Ascending aorta (tissue), 2 donors: Measurements from ENCODE around the gene C2orf78. TPM values are rescaled to one million over a fixed set of nuclear protein-coding genes. Genes with fewer than 3 reads are reported as not detected.

Source experiments
- DNase-seq, 2 donors: peaks; one replicate each; pipeline ENCODE4 v3.0.0-alpha.2; 2019; ENCODE audit warnings: low spot score in 2 of 2
- H3K27ac ChIP-seq, 2 donors: fragments of 200-600 bp; sonication (generic); one replicate each; pipeline ENCODE4 v1.5.1; 2016 to 2017; ENCODE audit warnings: mild to moderate bottlenecking in 1 of 2
- H3K27me3 ChIP-seq: fragments of 200-600 bp; sonication (generic); one replicate; pipeline ENCODE4 v1.5.1; 2017
- H3K36me3 ChIP-seq, 2 donors: fragments of 200-600 bp; sonication (generic); one replicate each; pipeline ENCODE4 v1.5.1; 2016
- H3K4me1 ChIP-seq, 2 donors: fragments of 200-600 bp; sonication (generic); one replicate each; pipeline ENCODE4 v1.5.1; 2016 to 2017; ENCODE audit warnings: mild to moderate bottlenecking in 1 of 2
- H3K4me3 ChIP-seq, 2 donors: fragments of 200-600 bp; sonication (generic); one replicate each; pipeline ENCODE4 v1.5.1; 2016 to 2017; ENCODE audit warnings: mild to moderate bottlenecking in 1 of 2
- H3K9me3 ChIP-seq, 2 donors: fragments of 200-600 bp; sonication (generic); one replicate each; pipeline ENCODE4 v1.5.1; 2016
- CTCF ChIP-seq, 3 experiments: fragments of 200-600 bp in 2 of 3; fragments of 450-650 bp in 1 of 3; sonication (generic) in 2 of 3; IDR thresholded peaks; one replicate each; pipeline ENCODE4 v1.5.1; 2016 to 2019; ENCODE audit warnings: antibody characterized with exemption in 3 of 3, mild to moderate bottlenecking in 1 of 3, moderate library complexity in 1 of 3
- intact Hi-C: fragments of 100-400 bp; cut with DNase I; formaldehyde crosslinking; loops from one replicate; pipeline ENCODE4 v1.15.1; 2023
- total RNA-seq: library from RNA; depleted of rRNA; stranded (reverse); fragments of >200 nt; gene quantifications from one replicate; pipeline ENCODE4 v1.1.0, GENCODE V29; 2016

Gene C2orf78
- total RNA-seq, 1 donor from 2014 or later, result not detected

- DNase-seq, result no peak
- no peak overlapping the region for H3K4me3 ChIP-seq
- intact Hi-C loops, result no loop called here
- no peak overlapping the region for H3K27ac ChIP-seq
- H3K36me3 ChIP-seq, result peaks cover 43 to 74% of the 10 kb centered on the region in 2 donors
- no peak for TF ChIP-seq CTCF (IDR thresholded peaks at IDR 0.05)
- no peaks in the 10 kb centered on the region for H3K27me3 ChIP-seq
- no peaks in the 10 kb centered on the region for H3K9me3 ChIP-seq
- peaks cover 0 to 8% of the 10 kb centered on the region in 2 donors for H3K4me1 ChIP-seq
These were observed 21.4 kb upstream of the C2orf78 start for GRCh38 chr2:73762571-73762970.

GRCh38 chr2:73764945-73765344, 19.0 kb upstream of the C2orf78 start:
- Histone ChIP-seq H3K27me3 (no peaks in the 10 kb centered on the region), H3K9me3 (no peaks in the 10 kb centered on the region), H3K4me3 (no peak overlapping the region), H3K4me1 (no peaks in the 10 kb centered on the region), H3K27ac (no peak overlapping the region), H3K36me3 (peaks cover 57 to 92% of the 10 kb centered on the region in 2 donors)
- TF ChIP-seq CTCF (IDR thresholded peaks at IDR 0.05), result no peak
- no peak for DNase-seq
- intact Hi-C loops, result no loop called here

DNA sequence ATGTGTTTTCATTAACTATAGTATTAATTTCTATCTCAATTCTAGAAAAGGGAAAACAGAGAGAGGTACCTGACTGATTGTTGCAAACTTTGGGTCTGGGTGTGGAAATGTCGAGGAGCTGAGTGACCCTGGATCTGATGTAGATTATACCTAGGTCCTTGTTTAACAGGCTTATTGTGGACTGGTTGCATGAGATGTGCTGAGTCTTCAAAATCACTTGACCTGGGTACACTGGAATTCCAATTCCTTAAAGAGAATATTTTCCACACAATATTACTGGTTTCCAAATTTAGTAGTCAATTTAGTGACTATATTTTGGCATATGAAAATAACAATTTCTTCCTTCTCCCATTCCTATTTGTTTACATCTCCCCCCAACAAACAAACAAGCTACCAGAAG, 17.6 kb upstream of the C2orf78 start:
- no peaks in the 10 kb centered on the region for H3K9me3 ChIP-seq
- no peak for TF ChIP-seq CTCF (IDR thresholded peaks at IDR 0.05)
- H3K36me3 ChIP-seq, result peaks cover 52 to 86% of the 10 kb centered on the region in 2 donors
- no peak overlapping the region for H3K27ac ChIP-seq
- H3K4me3 ChIP-seq, result no peak overlapping the region
- intact Hi-C loops, result no loop called here
- no peaks in the 10 kb centered on the region for H3K4me1 ChIP-seq
- no peaks in the 10 kb centered on the region for H3K27me3 ChIP-seq
- DNase-seq, result no peak

DNA sequence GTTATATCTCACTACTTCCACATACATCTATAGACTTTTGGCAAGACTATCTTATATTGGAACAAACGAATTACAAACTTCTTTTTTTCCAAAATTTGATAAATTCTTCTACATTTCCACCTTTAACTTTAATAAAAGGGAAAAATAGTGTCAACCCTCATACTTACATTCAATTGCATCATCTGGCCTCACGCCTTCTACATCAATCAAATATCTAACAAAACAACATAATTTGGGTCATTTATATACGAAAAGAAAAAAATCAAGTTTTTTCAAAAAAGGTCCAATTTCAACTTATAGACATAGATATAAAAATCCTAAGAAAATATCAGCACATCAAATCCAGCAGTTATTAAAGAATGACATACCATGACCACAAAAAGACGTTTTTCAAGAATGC, 17.0 kb upstream of the C2orf78 start:
- Histone ChIP-seq H3K27me3 (no peaks in the 10 kb centered on the region), H3K36me3 (peaks cover 50 to 83% of the 10 kb centered on the region in 2 donors), H3K27ac (no peak overlapping the region), H3K4me3 (no peak overlapping the region), H3K4me1 (no peaks in the 10 kb centered on the region), H3K9me3 (no peaks in the 10 kb centered on the region)
- no peak for DNase-seq
- TF ChIP-seq CTCF (IDR thresholded peaks at IDR 0.05), result no peak
- intact Hi-C loops, result no loop called here

DNA sequence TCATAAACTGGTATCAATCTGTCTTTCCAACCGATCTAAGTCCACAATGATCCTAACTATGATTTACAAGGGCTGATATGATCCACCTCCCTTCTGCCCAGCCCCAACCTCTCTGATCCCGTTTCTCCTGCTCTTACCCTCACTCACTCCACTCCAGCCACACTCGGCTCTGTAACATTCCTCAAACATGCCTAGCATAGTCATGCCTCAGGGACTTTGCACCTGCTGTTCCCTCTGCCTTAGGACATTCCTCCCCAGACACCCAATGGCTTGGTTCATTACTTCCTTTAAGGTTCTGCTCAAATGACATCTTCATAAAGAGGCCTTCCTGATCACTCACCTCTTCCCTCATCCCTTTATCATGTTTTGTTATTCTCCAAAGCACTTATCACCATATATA, 13.3 kb upstream of the C2orf78 start:
- no peak for DNase-seq
- TF ChIP-seq CTCF (IDR thresholded peaks at IDR 0.05), result no peak
- Histone ChIP-seq H3K36me3 (peaks cover 53 to 83% of the 10 kb centered on the region in 2 donors), H3K27me3 (no peaks in the 10 kb centered on the region), H3K9me3 (no peaks in the 10 kb centered on the region), H3K27ac (no peak overlapping the region), H3K4me3 (no peak overlapping the region), H3K4me1 (no peaks in the 10 kb centered on the region)
- intact Hi-C loops, result no loop called here

- Histone ChIP-seq H3K27me3 (no peaks in the 10 kb centered on the region), H3K9me3 (no peaks in the 10 kb centered on the region), H3K4me3 (no peak overlapping the region), H3K4me1 (no peaks in the 10 kb centered on the region), H3K36me3 (peaks cover 42 to 81% of the 10 kb centered on the region in 2 donors), H3K27ac (no peak overlapping the region)
- intact Hi-C loops, result no loop called here
- no peak for TF ChIP-seq CTCF (IDR thresholded peaks at IDR 0.05)
- no peak for DNase-seq
These were observed 11.2 kb upstream of the C2orf78 start for GRCh38 chr2:73772819-73773218.
